CD4-positive, alpha-beta T cell (primary cell): ENCODE data around the gene SEMA7A. TPM values are rescaled to one million over a fixed set of nuclear protein-coding genes. Genes with fewer than 3 reads are reported as not detected.

Experiments
- ATAC-seq: fragments of 200-7000 bp; cut with Tn5 transposase; one replicate; pipeline ENCODE4 v1.10.0; 2022; ENCODE audit warnings: mild to moderate bottlenecking; ENCODE audit not compliant: poor library complexity
- CTCF ChIA-PET: fragments of 350-600 bp; sonication (Branson Sonifier 250); formaldehyde crosslinking; loops from one replicate; lab custom pipeline; 2021; ENCODE audit warnings: antibody characterized with exemption, inconsistent platforms; lab: Charles Lee
- POLR2A ChIA-PET: fragments of 350-600 bp; sonication (Branson Sonifier 250); formaldehyde crosslinking; loops from one replicate; lab custom pipeline; 2021; ENCODE audit warnings: antibody characterized with exemption, inconsistent platforms; lab: Charles Lee
- DNase-seq, 14 experiments: peaks; one replicate each; pipeline ENCODE4 v3.0.0-alpha.2; 2013 to 2020; ENCODE audit warnings: mixed read lengths in 2 of 14
- H3K27ac ChIP-seq, 2 donors: one replicate each; pipeline versions ENCODE4 v1.5.1 to v1.7.0; 2013; ENCODE audit warnings: low read length in 2 of 2, low read depth in 1 of 2, mild to moderate bottlenecking in 1 of 2
- H3K27me3 ChIP-seq, 2 experiments: 1 replicate in 1 of 2; 2 replicates in 1 of 2; pipeline versions ENCODE4 v1.6.1 to v1.7.0; 2013; ENCODE audit warnings: low read length in 2 of 2, control low read depth in 1 of 2, mild to moderate bottlenecking in 1 of 2, moderate library complexity in 1 of 2; ENCODE audit not compliant: insufficient read depth in 2 of 2, control insufficient read depth in 1 of 2
- H3K36me3 ChIP-seq: one replicate; pipeline ENCODE4 v1.6.1; 2013; ENCODE audit warnings: low read length, control low read depth; ENCODE audit not compliant: insufficient read depth
- H3K4me1 ChIP-seq: one replicate; pipeline ENCODE4 v1.6.1; 2013; ENCODE audit warnings: low read length, control low read depth; ENCODE audit not compliant: insufficient read depth
- H3K4me3 ChIP-seq: one replicate; pipeline ENCODE4 v1.5.1; 2013; ENCODE audit warnings: mild to moderate bottlenecking, low read length, moderate library complexity
- H3K9me3 ChIP-seq, 2 experiments: 1 replicate in 1 of 2; 2 replicates in 1 of 2; pipeline versions ENCODE4 v1.6.1 to v1.7.0; 2013; ENCODE audit warnings: low read length in 2 of 2, mild to moderate bottlenecking in 2 of 2, control low read depth in 1 of 2, moderate library complexity in 1 of 2; ENCODE audit not compliant: control insufficient read depth in 1 of 2, insufficient read depth in 1 of 2
- H3K27ac Mint-ChIP-seq: one replicate; pipeline ENCODE4 v1.8.0; 2020; ENCODE audit warnings: mixed read lengths
- H3K27me3 Mint-ChIP-seq: one replicate; pipeline ENCODE4 v1.8.0; 2021; ENCODE audit warnings: mixed read lengths
- H3K36me3 Mint-ChIP-seq: one replicate; pipeline ENCODE4 v1.8.0; 2021; ENCODE audit warnings: low read depth, mixed read lengths
- H3K4me1 Mint-ChIP-seq: one replicate; pipeline ENCODE4 v1.8.0; 2021; ENCODE audit warnings: low read depth, mixed read lengths
- H3K4me3 Mint-ChIP-seq: one replicate; pipeline ENCODE4 v1.8.0; 2020; ENCODE audit warnings: mild to moderate bottlenecking, mixed read lengths
- H3K9me3 Mint-ChIP-seq: one replicate; pipeline ENCODE4 v1.8.0; 2020; ENCODE audit warnings: mixed read lengths
- intact Hi-C, 2 experiments: fragments of 100-400 bp; cut with DNase I in 1 of 2; cut with micrococcal nuclease in 1 of 2; formaldehyde crosslinking; loops; one replicate each; pipeline versions ENCODE4 v1.15.1 to v1.9.0; 2023 to 2025; cut with DNase I, micrococcal nuclease
- total RNA-seq, 174 experiments: library from RNA in 2 of 174; stranded (reverse) in 2 of 174; gene quantifications; one replicate each; pipeline ENCODE4 v1.2.3 and lab custom pipeline; 2021 to 2026
- TF ChIP-seq, protein P1 (sequence below): fragments of 200-600 bp; IDR thresholded peaks from one replicate; pipeline ENCODE4 v1.8.0; 2022; ENCODE audit warnings: antibody characterized with exemption, mild to moderate bottlenecking

SEMA7A gene
- total RNA-seq, 2 experiments from 2014 or later, result 2.3 to 2.7 TPM

DNA sequence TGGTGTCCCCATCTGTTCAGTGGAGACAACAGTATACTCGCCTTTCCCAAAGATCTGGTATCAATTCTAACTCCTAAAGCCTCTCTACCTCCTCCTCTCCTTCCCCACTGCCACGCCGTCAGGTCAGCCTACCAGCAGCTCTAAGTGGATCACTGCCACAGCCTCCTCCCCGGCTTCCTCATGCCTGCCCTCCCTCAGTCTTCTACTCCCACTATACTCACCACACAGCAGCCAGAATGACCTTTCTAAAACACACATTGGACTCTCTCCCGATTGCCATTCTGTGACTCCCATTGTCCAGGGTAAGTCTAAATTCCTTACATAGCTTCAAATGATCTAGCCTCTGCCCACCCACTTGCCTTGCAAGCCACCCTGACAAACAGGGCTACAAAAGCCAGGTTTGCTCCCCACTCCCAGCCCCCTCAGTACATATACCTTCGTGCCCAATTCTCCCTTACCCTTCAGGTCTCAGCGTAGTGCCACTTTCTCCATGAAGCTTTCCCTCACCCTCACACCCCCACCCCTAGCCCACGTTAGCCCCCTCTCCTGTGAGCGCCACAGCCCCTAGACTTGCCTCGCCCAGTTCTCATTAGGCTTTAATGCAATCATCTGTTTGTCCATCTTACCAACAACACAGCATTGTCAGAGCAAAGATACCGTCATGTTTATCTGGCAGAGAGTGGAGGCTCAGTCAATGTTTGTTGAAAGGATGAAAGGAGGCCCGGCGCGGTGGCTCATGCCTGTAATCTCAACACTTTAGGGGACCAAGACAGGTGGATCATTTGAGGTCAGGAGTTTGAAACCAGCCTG, 9.5 kb upstream of the SEMA7A start:
- H3K27me3 ChIP-seq, result no peaks in the 10 kb centered on the region
- DNase-seq (no peak), ATAC-seq (no peak)
- no peak overlapping the region for H3K4me3 ChIP-seq
- no peak overlapping the region for H3K27ac ChIP-seq
- Mint-ChIP-seq H3K4me1 (no peaks in the 10 kb centered on the region), H3K36me3 (peaks cover 43% of the 10 kb centered on the region), H3K4me3 (no peak overlapping the region), H3K27me3 (no peaks in the 10 kb centered on the region), H3K27ac (no peak overlapping the region), H3K9me3 (no peaks in the 10 kb centered on the region)
- no peaks in the 10 kb centered on the region for H3K9me3 ChIP-seq
- peaks cover 3% of the 10 kb centered on the region for H3K4me1 ChIP-seq
- ChIA-PET POLR2A (no interaction called here), CTCF (interaction anchor here (1.2 kb wide), 1 partner anchor 61 kb away, joined by 3 read pairs; no protein-coding TSS in a partner anchor)
- intact Hi-C loops, result loop anchor here in 1 of 2 experiments (10.0 kb wide), 1 partner anchor 321 kb away; no protein-coding TSS in a partner anchor
- TF ChIP-seq, protein P1, sequence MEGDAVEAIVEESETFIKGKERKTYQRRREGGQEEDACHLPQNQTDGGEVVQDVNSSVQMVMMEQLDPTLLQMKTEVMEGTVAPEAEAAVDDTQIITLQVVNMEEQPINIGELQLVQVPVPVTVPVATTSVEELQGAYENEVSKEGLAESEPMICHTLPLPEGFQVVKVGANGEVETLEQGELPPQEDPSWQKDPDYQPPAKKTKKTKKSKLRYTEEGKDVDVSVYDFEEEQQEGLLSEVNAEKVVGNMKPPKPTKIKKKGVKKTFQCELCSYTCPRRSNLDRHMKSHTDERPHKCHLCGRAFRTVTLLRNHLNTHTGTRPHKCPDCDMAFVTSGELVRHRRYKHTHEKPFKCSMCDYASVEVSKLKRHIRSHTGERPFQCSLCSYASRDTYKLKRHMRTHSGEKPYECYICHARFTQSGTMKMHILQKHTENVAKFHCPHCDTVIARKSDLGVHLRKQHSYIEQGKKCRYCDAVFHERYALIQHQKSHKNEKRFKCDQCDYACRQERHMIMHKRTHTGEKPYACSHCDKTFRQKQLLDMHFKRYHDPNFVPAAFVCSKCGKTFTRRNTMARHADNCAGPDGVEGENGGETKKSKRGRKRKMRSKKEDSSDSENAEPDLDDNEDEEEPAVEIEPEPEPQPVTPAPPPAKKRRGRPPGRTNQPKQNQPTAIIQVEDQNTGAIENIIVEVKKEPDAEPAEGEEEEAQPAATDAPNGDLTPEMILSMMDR, result no peak
- peaks cover 34% of the 10 kb centered on the region for H3K36me3 ChIP-seq

DNA sequence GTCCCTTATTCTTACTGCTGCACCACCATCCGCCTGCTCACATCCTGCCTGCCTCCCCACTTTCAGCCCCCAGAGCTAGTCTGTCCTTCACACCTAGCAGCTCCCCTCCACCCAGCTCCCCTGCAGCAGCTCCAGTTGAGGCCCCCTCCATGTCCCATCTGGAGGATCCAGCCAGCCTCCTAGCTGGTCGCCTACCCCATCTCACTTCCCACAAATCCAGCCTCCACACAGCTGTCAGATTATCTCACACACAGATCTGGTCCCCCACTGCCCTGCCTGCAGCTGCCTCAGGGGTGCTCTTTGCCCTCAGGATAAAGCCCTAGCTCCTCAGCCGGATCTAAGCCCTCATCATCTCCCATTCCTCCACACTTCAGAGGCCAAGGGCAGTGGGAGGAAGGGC, 8.8 kb upstream of the SEMA7A start:
- TF ChIP-seq, protein P1, result no peak
- intact Hi-C loops, result loop anchor here in 1 of 2 experiments (10.0 kb wide), 1 partner anchor 322 kb away; no protein-coding TSS in a partner anchor
- peaks cover 3% of the 10 kb centered on the region for H3K4me1 ChIP-seq
- H3K9me3 ChIP-seq, result no peaks in the 10 kb centered on the region
- H3K36me3 ChIP-seq, result peaks cover 27% of the 10 kb centered on the region
- H3K27ac ChIP-seq, result no peak overlapping the region
- H3K27me3 ChIP-seq, result no peaks in the 10 kb centered on the region
- Mint-ChIP-seq H3K27me3 (no peaks in the 10 kb centered on the region), H3K4me3 (no peak overlapping the region), H3K9me3 (no peaks in the 10 kb centered on the region), H3K4me1 (no peaks in the 10 kb centered on the region), H3K36me3 (peaks cover 36% of the 10 kb centered on the region), H3K27ac (no peak overlapping the region)
- ChIA-PET CTCF (interaction anchor here (1.2 kb wide), 1 partner anchor 60 kb away, joined by 3 read pairs; no protein-coding TSS in a partner anchor), POLR2A (no interaction called here)
- no peak overlapping the region for H3K4me3 ChIP-seq
- ATAC-seq (no peak), DNase-seq (no peak)

DNA sequence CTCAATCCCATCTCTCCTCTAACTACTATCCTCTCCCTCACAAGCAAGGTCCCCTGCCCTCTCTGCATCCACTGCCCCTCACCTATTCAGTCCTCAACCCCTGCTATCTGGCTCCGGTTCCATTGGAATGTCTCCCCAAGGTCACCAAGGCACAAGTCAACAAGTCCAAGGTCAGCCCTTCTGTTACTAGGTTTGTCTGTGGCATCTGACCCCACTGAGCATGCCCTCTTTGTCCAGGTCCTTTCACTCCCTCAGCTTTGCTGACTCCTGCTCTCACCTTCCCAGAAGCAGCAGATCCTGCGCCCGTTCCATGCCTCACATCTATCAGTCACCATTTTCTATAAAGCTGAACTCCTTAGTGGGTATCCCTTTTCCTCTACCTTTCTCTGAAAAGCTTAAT, 8.3 kb upstream of the SEMA7A start:
- H3K27ac ChIP-seq, result no peak overlapping the region
- TF ChIP-seq, protein P1, result no peak
- no peak overlapping the region for H3K4me3 ChIP-seq
- H3K27me3 ChIP-seq, result no peaks in the 10 kb centered on the region
- no peak overlapping the region for H3K4me3 Mint-ChIP-seq
- CTCF ChIA-PET, result interaction anchor here (1.2 kb wide), 1 partner anchor 60 kb away, joined by 3 read pairs; no protein-coding TSS in a partner anchor
- DNase-seq (no peak), ATAC-seq (no peak)
- peaks cover 30% of the 10 kb centered on the region for H3K36me3 Mint-ChIP-seq
- peaks cover 24% of the 10 kb centered on the region for H3K36me3 ChIP-seq
- H3K27me3 Mint-ChIP-seq, result no peaks in the 10 kb centered on the region
- no peaks in the 10 kb centered on the region for H3K4me1 Mint-ChIP-seq
- H3K4me1 ChIP-seq, result peaks cover 3% of the 10 kb centered on the region
- H3K9me3 Mint-ChIP-seq, result no peaks in the 10 kb centered on the region
- no peak overlapping the region for H3K27ac Mint-ChIP-seq
- H3K9me3 ChIP-seq, result no peaks in the 10 kb centered on the region
- POLR2A ChIA-PET, result no interaction called here
- intact Hi-C loops, result loop anchor here in 1 of 2 experiments (10.0 kb wide), 1 partner anchor 323 kb away; no protein-coding TSS in a partner anchor
